ENCODE data around the gene GABRG3. TPM values are rescaled to one million over a fixed set of nuclear protein-coding genes. Genes with fewer than 3 reads are reported as not detected.

The GABRG3 gene
- total RNA-seq, 2 experiments from 2014 or later: not detected

- ChIA-PET POLR2A (no interaction called here), CTCF (no interaction called here)
Measured at GRCh38 chr15:27589260-27589659, 618.3 kb downstream of the GABRG3 start.

GRCh38 chr15:27589782-27590181, 618.8 kb downstream of the GABRG3 start:
- POLR2A ChIA-PET: no interaction called here
- CTCF ChIA-PET: no interaction called here

Other genes starting within 250 kb of the GABRG3 start
- gene GABRB3, start 198.1 kb upstream of the GABRG3 start, total RNA-seq: not detected
- gene GABRA5, start 104.1 kb upstream of the GABRG3 start, total RNA-seq: not detected